HG03097 (cell line): ENCODE results near the gene SHROOM1.
A peak's percentile ranks its signal among the peaks of the same experiment; 100 is the strongest.

Experiments
- ATAC-seq: cut with Tn5 transposase; IDR thresholded peaks from one replicate; pipeline ENCODE4 v1.9.1; 2021; ENCODE audit not compliant: unreplicated experiment, low FRiP score

The SHROOM1 gene

GRCh38 chr5:132825834-132826391, 4.5 kb downstream of the SHROOM1 start:
- no peak for ATAC-seq

GRCh38 chr5:132825033-132825833, 5.2 kb downstream of the SHROOM1 start:
- no peak for ATAC-seq

- no peak for ATAC-seq
Measured at GRCh38 chr5:132824426-132824825, 6.0 kb downstream of the SHROOM1 start.

- no peak for ATAC-seq
Measured at GRCh38 chr5:132823481-132824050, 6.9 kb downstream of the SHROOM1 start.

- ATAC-seq = no peak
Measured at GRCh38 chr5:132822650-132823480, 7.6 kb downstream of the SHROOM1 start.

GRCh38 chr5:132821791-132822190, 8.7 kb downstream of the SHROOM1 start:
- no peak for ATAC-seq

GRCh38 chr5:132821350-132821749, 9.1 kb downstream of the SHROOM1 start:
- no peak for ATAC-seq

GRCh38 chr5:132820162-132820754, 10.2 kb downstream of the SHROOM1 start:
- ATAC-seq = peak; percentile 64

GRCh38 chr5:132819468-132819867, 11.0 kb downstream of the SHROOM1 start:
- ATAC-seq = no peak

GRCh38 chr5:132817011-132817410, 13.4 kb downstream of the SHROOM1 start:
- no peak for ATAC-seq

GRCh38 chr5:132816554-132816953, 13.9 kb downstream of the SHROOM1 start:
- no peak for ATAC-seq

GRCh38 chr5:132816083-132816482, 14.4 kb downstream of the SHROOM1 start:
- no peak for ATAC-seq

GRCh38 chr5:132815454-132815853, 15.0 kb downstream of the SHROOM1 start:
- no peak for ATAC-seq

- no peak for ATAC-seq
Measured at GRCh38 chr5:132814503-132815294, 15.7 kb downstream of the SHROOM1 start.

- ATAC-seq = no peak
Measured at GRCh38 chr5:132813599-132814502, 16.6 kb downstream of the SHROOM1 start.

GRCh38 chr5:132812781-132813598, 17.5 kb downstream of the SHROOM1 start, which contains the start of gene SOWAHA:
Gene SOWAHA, plus strand, starts transcription at chr5:132813302. Its CDS starts 320 bp downstream, at chr5:132813622.
- ATAC-seq = no peak

- no peak for ATAC-seq
Measured at GRCh38 chr5:132812123-132812765, 18.2 kb downstream of the SHROOM1 start.
